Panc1 (cell line): ENCODE measurements around the gene DRGX. TPM values are rescaled to one million over a fixed set of nuclear protein-coding genes. Genes with fewer than 3 reads are reported as not detected.

Experiments
- ATAC-seq: fragments of 200-7000 bp; cut with Tn5 transposase; 2 replicates; pipeline ENCODE4 v1.9.1; 2020; ENCODE audit warnings: mild to moderate bottlenecking, moderate library complexity
- BruUV-seq: library from RNA; stranded (reverse); fragments of 400-500 nt; replicated peaks from 2 replicates; lab custom pipeline; 2021; lab: Mats Ljungman, UMichigan
- CTCF ChIA-PET: fragments of 300-600 bp; sonication (Branson Sonifier 250); formaldehyde crosslinking; loops from one replicate; lab custom pipeline; 2022; ENCODE audit warnings: antibody characterized with exemption; lab: Charles Lee
- POLR2A ChIA-PET: fragments of 300-600 bp; sonication (Branson Sonifier 250); formaldehyde crosslinking; loops from one replicate; lab custom pipeline; 2022; ENCODE audit warnings: antibody characterized with exemption; lab: Charles Lee
- DNase-seq: peaks from one replicate; pipeline ENCODE4 v3.0.0-alpha.2; 2010; ENCODE audit warnings: low read depth, low spot score
- H3K27ac ChIP-seq: 2 replicates; pipeline ENCODE4 v1.5.1; 2011; ENCODE audit warnings: mild to moderate bottlenecking, low read length, inconsistent platforms
- H3K27me3 ChIP-seq: fragments of 200-500 bp; sonication (Bioruptor generic); 2 replicates; pipeline ENCODE4 v1.6.0; 2014; ENCODE audit warnings: low read length, inconsistent platforms; ENCODE audit not compliant: control insufficient read depth, insufficient read depth
- H3K36me3 ChIP-seq: fragments of 200-500 bp; sonication (Bioruptor generic); 2 replicates; pipeline ENCODE4 v1.5.1; 2014; ENCODE audit warnings: inconsistent platforms, mild to moderate bottlenecking, low read length, moderate library complexity; ENCODE audit not compliant: control insufficient read depth, insufficient read depth
- H3K4me1 ChIP-seq: 2 replicates; pipeline ENCODE4 v1.5.1; 2011; ENCODE audit warnings: inconsistent platforms, mild to moderate bottlenecking, low read length, moderate library complexity; ENCODE audit not compliant: control insufficient read depth, insufficient read depth
- H3K4me3 ChIP-seq, 2 experiments: 2 replicates each; pipeline ENCODE4 v1.5.1; 2011 to 2012; ENCODE audit warnings: low read depth in 2 of 2, low read length in 2 of 2, mild to moderate bottlenecking in 2 of 2, inconsistent platforms in 1 of 2, moderate library complexity in 1 of 2
- H3K9me3 ChIP-seq: fragments of 200-500 bp; sonication (Bioruptor generic); 2 replicates; pipeline ENCODE4 v1.5.1; 2014; ENCODE audit warnings: low read depth, mild to moderate bottlenecking, inconsistent platforms, low read length, moderate library complexity; ENCODE audit not compliant: control insufficient read depth, insufficient read depth
- POLR2AphosphoS5 ChIP-seq: IDR thresholded peaks from 2 replicates; pipeline ENCODE4 v1.6.1; 2012; ENCODE audit warnings: mild to moderate bottlenecking, low read depth, low read length, moderate library complexity
- REST ChIP-seq, 2 experiments: IDR thresholded peaks; 2 replicates each; pipeline ENCODE4 v1.6.1; 2011 to 2012; ENCODE audit warnings: low read depth in 2 of 2, control low read depth in 1 of 2, low read length in 1 of 2, mild to moderate bottlenecking in 1 of 2, moderate library complexity in 1 of 2; ENCODE audit not compliant: insufficient read depth in 1 of 2
- SIN3A ChIP-seq: IDR thresholded peaks from 2 replicates; pipeline ENCODE4 v1.6.1; 2012; ENCODE audit warnings: low read depth, mild to moderate bottlenecking, low read length, moderate library complexity, borderline replicate concordance; ENCODE audit not compliant: insufficient read depth
- TCF7L2 ChIP-seq: IDR thresholded peaks from 2 replicates; pipeline ENCODE4 v1.6.1; 2011; ENCODE audit warnings: mild to moderate bottlenecking, low read depth, low read length, inconsistent platforms
- in situ Hi-C: cut with HindIII; loops from 2 replicates; pipeline ENCODE4 v1.10.0; 2016; ENCODE audit warnings: low sequenced_read_pairs, low pct_unique_long_range_greater_than_20kb
- intact Hi-C: fragments of 100-400 bp; cut with micrococcal nuclease; formaldehyde crosslinking; loops from one replicate; pipeline ENCODE4 v1.10.0; 2022; ENCODE audit not compliant: unreplicated experiment
- total RNA-seq: library from RNA; stranded (reverse); gene quantifications from one replicate; pipeline ENCODE4 v1.2.1, GENCODE V29; 2021; ENCODE audit not compliant: unreplicated experiment
- TF ChIP-seq, protein P1 (sequence below): fragments of 450-650 bp; IDR thresholded peaks from 2 replicates; pipeline ENCODE4 v1.5.1; 2017; ENCODE audit warnings: mild to moderate bottlenecking

The DRGX gene
- total RNA-seq, 1 experiment from 2014 or later = 0.15 TPM

- CTCF ChIA-PET = no interaction called here
- no peaks in the 10 kb centered on the region for H3K36me3 ChIP-seq
- no TSS peak for BruUV-seq
- H3K4me3 ChIP-seq = no peak overlapping the region
- DNase-seq = no peak
- H3K27me3 ChIP-seq = no peaks in the 10 kb centered on the region
- in situ Hi-C loops = no loop called here
- no peak overlapping the region for H3K27ac ChIP-seq
- intact Hi-C loops = no loop called here
- H3K9me3 ChIP-seq = peaks cover 6% of the 10 kb centered on the region; the same call in 1 of the 2 replicates
- no peak for ATAC-seq
- POLR2A ChIA-PET = no interaction called here
- H3K4me1 ChIP-seq = no peaks in the 10 kb centered on the region
- no peak for TF ChIP-seq POLR2AphosphoS5
- no peak for TF ChIP-seq REST (IDR thresholded peaks at IDR 0.05; ENCODE audit: insufficient read depth in 1 of 2, low read depth in 2 of 2, low read length in 1 of 2)
- TF ChIP-seq, protein P1, sequence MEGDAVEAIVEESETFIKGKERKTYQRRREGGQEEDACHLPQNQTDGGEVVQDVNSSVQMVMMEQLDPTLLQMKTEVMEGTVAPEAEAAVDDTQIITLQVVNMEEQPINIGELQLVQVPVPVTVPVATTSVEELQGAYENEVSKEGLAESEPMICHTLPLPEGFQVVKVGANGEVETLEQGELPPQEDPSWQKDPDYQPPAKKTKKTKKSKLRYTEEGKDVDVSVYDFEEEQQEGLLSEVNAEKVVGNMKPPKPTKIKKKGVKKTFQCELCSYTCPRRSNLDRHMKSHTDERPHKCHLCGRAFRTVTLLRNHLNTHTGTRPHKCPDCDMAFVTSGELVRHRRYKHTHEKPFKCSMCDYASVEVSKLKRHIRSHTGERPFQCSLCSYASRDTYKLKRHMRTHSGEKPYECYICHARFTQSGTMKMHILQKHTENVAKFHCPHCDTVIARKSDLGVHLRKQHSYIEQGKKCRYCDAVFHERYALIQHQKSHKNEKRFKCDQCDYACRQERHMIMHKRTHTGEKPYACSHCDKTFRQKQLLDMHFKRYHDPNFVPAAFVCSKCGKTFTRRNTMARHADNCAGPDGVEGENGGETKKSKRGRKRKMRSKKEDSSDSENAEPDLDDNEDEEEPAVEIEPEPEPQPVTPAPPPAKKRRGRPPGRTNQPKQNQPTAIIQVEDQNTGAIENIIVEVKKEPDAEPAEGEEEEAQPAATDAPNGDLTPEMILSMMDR = no peak
- TF ChIP-seq TCF7L2 = no peak
- no peak for TF ChIP-seq SIN3A
These were observed 37.2 kb upstream of the DRGX start for GRCh38 chr10:49433069-49433468.

DNA sequence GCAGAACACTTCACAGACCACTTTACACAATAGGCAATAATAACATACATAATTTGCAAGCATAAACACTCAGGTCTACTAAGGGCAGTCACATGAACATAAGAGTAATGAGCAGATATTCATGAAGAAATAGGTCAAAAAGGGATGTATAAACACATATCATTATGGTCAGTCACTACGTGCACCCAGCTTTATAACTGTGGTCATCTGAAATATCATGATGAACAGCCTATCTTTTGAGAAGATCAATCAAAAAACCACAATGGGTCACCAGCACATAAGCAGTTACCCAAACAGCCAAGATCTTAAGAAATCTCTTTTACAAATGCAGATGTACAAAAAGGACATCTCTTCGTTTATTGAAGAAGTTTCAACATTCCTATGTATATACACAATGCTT lies 35.5 kb upstream of the DRGX start:
- intact Hi-C loops (no loop called here), in situ Hi-C loops (no loop called here)
- ATAC-seq (no peak), DNase-seq (no peak)
- no TSS peak for BruUV-seq
- H3K4me1 ChIP-seq = no peaks in the 10 kb centered on the region
- CTCF ChIA-PET = no interaction called here
- no peaks in the 10 kb centered on the region for H3K27me3 ChIP-seq
- no peaks in the 10 kb centered on the region for H3K36me3 ChIP-seq
- TF ChIP-seq, protein P1 = no peak
- TF ChIP-seq REST (IDR thresholded peaks at IDR 0.05; ENCODE audit: insufficient read depth in 1 of 2, low read depth in 2 of 2, low read length in 1 of 2) (no peak), POLR2AphosphoS5 (no peak), SIN3A (no peak), TCF7L2 (no peak)
- no peak overlapping the region for H3K27ac ChIP-seq
- H3K4me3 ChIP-seq = no peak overlapping the region
- H3K9me3 ChIP-seq = peaks cover 6% of the 10 kb centered on the region; the same call in 1 of the 2 replicates
- POLR2A ChIA-PET = no interaction called here
